ENCODE data around the gene COG4.

Gene COG4

DNA sequence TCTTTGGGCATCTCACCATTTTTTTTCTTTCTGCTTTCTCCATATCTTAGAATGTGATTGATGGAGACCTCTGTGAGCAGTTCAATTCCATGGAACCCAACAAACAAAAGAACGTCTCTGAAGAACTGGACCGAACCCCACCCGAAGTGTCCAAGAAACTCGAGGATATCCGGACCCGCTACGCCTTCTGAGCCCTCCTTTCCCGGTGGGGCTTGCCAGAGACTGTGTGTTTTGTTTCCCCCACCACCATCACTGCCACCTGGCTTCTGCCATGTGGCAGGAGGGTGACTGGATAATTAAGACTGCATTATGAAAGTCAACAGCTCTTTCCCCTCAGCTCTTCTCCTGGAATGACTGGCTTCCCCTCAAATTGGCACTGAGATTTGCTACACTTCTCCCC is 48.3 kb upstream of the COG4 start:
- Histone ChIP-seq H3K9ac (ENCODE audit: low read length) (no peak overlapping the region), H3K79me2 (ENCODE audit: low read length) (peaks cover 62% of the 10 kb centered on the region), H3K4me3 (ENCODE audit: low read length) (no peak overlapping the region), H2AFZ (ENCODE audit: low read length) (no peak overlapping the region), H3K36me3 (replicated peaks; ENCODE audit: insufficient read depth, low read length) (peaks cover 42% of the 10 kb centered on the region), H3K9me2 (replicated peaks; ENCODE audit: insufficient read depth, low read length) (no peaks in the 10 kb centered on the region), H3K4me1 (ENCODE audit: low read length) (peaks cover 58% of the 10 kb centered on the region), H3K27me3 (replicated peaks; ENCODE audit: insufficient read depth, low read length) (no peaks in the 10 kb centered on the region), H4K20me1 (ENCODE audit: insufficient read depth, low read length) (peaks cover 8% of the 10 kb centered on the region; the same call in 1 of the 2 replicates), H3F3A (ENCODE audit: insufficient read depth, low read length) (peaks cover 45% of the 10 kb centered on the region), H3K4me2 (ENCODE audit: low read depth, low read length) (no peak overlapping the region), H3K27ac (ENCODE audit: low read length) (no peak overlapping the region), H3K9me3 (replicated peaks; ENCODE audit: insufficient read depth, low read length) (no peaks in the 10 kb centered on the region)
- DNase-seq: no peak
- TF ChIP-seq EZH2 (optimal IDR thresholded peaks at IDR 0.05; ENCODE audit: low read depth, low read length): no peak
- TF ChIP-seq, protein P1, sequence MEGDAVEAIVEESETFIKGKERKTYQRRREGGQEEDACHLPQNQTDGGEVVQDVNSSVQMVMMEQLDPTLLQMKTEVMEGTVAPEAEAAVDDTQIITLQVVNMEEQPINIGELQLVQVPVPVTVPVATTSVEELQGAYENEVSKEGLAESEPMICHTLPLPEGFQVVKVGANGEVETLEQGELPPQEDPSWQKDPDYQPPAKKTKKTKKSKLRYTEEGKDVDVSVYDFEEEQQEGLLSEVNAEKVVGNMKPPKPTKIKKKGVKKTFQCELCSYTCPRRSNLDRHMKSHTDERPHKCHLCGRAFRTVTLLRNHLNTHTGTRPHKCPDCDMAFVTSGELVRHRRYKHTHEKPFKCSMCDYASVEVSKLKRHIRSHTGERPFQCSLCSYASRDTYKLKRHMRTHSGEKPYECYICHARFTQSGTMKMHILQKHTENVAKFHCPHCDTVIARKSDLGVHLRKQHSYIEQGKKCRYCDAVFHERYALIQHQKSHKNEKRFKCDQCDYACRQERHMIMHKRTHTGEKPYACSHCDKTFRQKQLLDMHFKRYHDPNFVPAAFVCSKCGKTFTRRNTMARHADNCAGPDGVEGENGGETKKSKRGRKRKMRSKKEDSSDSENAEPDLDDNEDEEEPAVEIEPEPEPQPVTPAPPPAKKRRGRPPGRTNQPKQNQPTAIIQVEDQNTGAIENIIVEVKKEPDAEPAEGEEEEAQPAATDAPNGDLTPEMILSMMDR (IDR thresholded peaks at IDR 0.05; ENCODE audit: low read length): no peak
- TF ChIP-seq EZH2phosphoT487 (IDR thresholded peaks at IDR 0.05; ENCODE audit: low read length): no peak

DNA sequence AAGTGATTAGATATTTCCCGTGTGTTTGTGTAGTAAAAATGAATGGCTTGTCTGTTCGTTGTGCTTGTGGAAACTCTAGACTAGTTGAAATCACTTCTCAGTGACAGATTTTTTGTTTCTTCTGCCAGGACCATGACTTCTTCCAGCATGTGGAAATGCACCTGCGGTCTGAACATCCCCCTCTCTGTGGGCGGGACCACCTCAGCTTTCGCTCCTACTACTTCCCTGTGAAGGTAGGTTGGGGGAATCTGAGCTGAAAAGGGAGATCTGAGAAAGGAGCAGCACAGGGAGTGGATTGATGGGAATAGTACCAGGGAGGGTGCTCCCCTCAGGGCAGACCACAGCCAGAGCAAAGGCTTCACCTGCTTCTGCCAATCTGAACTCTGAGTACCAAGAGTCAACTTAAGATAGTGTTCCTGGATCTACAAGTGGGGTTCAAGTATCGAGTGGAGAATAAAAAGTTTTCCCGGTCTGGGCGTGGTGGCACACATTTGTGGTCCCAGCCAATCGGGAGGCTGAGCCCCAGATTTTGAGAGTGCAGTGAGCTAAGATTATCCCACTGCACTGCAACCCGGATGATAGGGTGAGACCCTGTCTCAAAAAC is 47.7 kb upstream of the COG4 start:
- H3F3A ChIP-seq (ENCODE audit: insufficient read depth, low read length): peaks cover 39% of the 10 kb centered on the region
- H3K9me2 ChIP-seq (replicated peaks; ENCODE audit: insufficient read depth, low read length): no peaks in the 10 kb centered on the region
- peaks cover 42% of the 10 kb centered on the region for H3K36me3 ChIP-seq (replicated peaks; ENCODE audit: insufficient read depth, low read length)
- no peaks in the 10 kb centered on the region for H3K27me3 ChIP-seq (replicated peaks; ENCODE audit: insufficient read depth, low read length)
- H3K4me3 ChIP-seq (ENCODE audit: low read length): no peak overlapping the region
- H3K9me3 ChIP-seq (replicated peaks; ENCODE audit: insufficient read depth, low read length): no peaks in the 10 kb centered on the region
- TF ChIP-seq EZH2phosphoT487 (IDR thresholded peaks at IDR 0.05; ENCODE audit: low read length) (no peak), EZH2 (optimal IDR thresholded peaks at IDR 0.05; ENCODE audit: low read depth, low read length) (no peak)
- TF ChIP-seq, protein P1 (IDR thresholded peaks at IDR 0.05; ENCODE audit: low read length): no peak
- peaks cover 8% of the 10 kb centered on the region; the same call in 1 of the 2 replicates for H4K20me1 ChIP-seq (ENCODE audit: insufficient read depth, low read length)
- H3K4me1 ChIP-seq (ENCODE audit: low read length): peaks cover 54% of the 10 kb centered on the region
- H3K79me2 ChIP-seq (ENCODE audit: low read length): peaks cover 66% of the 10 kb centered on the region
- no peak for DNase-seq
- H2AFZ ChIP-seq (ENCODE audit: low read length): no peak overlapping the region
- no peak overlapping the region for H3K9ac ChIP-seq (ENCODE audit: low read length)
- H3K27ac ChIP-seq (ENCODE audit: low read length): no peak overlapping the region
- H3K4me2 ChIP-seq (ENCODE audit: low read depth, low read length): no peak overlapping the region

DNA sequence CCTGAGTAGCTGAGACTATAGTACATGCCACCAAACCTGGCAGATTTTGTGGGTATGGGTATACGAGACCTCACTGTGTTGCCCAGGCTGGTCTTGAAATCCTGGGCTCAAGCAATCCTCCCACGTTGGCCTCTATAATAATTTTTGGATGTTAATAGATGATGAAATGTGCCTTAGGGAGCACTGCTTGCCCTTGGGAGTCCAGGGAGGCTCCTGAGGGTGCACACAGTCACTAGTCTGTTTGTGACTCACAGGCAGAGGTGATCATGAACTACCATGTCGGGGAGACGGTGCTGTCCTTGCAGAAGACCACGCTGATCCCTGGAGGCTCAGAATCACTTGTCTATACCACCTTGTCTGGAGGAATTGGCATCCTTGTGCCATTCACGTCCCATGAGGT is 46.4 kb upstream of the COG4 start:
- Histone ChIP-seq H2AFZ (ENCODE audit: low read length) (no peak overlapping the region), H3K9me2 (replicated peaks; ENCODE audit: insufficient read depth, low read length) (no peaks in the 10 kb centered on the region), H3K27ac (ENCODE audit: low read length) (no peak overlapping the region), H3K27me3 (replicated peaks; ENCODE audit: insufficient read depth, low read length) (no peaks in the 10 kb centered on the region), H4K20me1 (ENCODE audit: insufficient read depth, low read length) (peaks cover 8% of the 10 kb centered on the region; the same call in 1 of the 2 replicates), H3K4me1 (ENCODE audit: low read length) (peaks cover 42% of the 10 kb centered on the region), H3F3A (ENCODE audit: insufficient read depth, low read length) (peaks cover 29% of the 10 kb centered on the region), H3K4me2 (ENCODE audit: low read depth, low read length) (no peak overlapping the region), H3K9me3 (replicated peaks; ENCODE audit: insufficient read depth, low read length) (no peaks in the 10 kb centered on the region), H3K4me3 (ENCODE audit: low read length) (no peak overlapping the region), H3K79me2 (ENCODE audit: low read length) (peaks cover 74% of the 10 kb centered on the region), H3K36me3 (replicated peaks; ENCODE audit: insufficient read depth, low read length) (peaks cover 49% of the 10 kb centered on the region), H3K9ac (ENCODE audit: low read length) (no peak overlapping the region)
- no peak for TF ChIP-seq EZH2 (optimal IDR thresholded peaks at IDR 0.05; ENCODE audit: low read depth, low read length)
- TF ChIP-seq, protein P1 (IDR thresholded peaks at IDR 0.05; ENCODE audit: low read length): no peak
- no peak for TF ChIP-seq EZH2phosphoT487 (IDR thresholded peaks at IDR 0.05; ENCODE audit: low read length)
- no peak for DNase-seq
